Heart right ventricle (tissue), 16 donors: ENCODE data around the gene DPF3. TPM values are rescaled to one million over a fixed set of nuclear protein-coding genes. Genes with fewer than 3 reads are reported as not detected.
A peak's percentile ranks its signal among the peaks of the same experiment; 100 is the strongest.

Source experiments
- ATAC-seq, 8 donors: fragments of 200-7000 bp; cut with Tn5 transposase; one replicate each; pipeline ENCODE4 v1.9.1; 2020; ENCODE audit warnings: mild to moderate bottlenecking in 8 of 8, moderate library complexity in 8 of 8, moderate number of reproducible peaks in 1 of 8
- DNase-seq, 2 donors: peaks; one replicate each; pipeline ENCODE4 v3.0.0-alpha.2; 2020
- H3K27ac ChIP-seq, 10 donors: fragments of 200-600 bp; sonication (generic) in 2 of 10; one replicate each; pipeline versions ENCODE4 v1.5.0 to v1.8.0; 2020 to 2022; ENCODE audit warnings: mild to moderate bottlenecking in 3 of 10
- H3K27me3 ChIP-seq, 7 donors: fragments of 200-600 bp; one replicate each; pipeline ENCODE4 v1.8.0; 2021 to 2022; ENCODE audit warnings: mild to moderate bottlenecking in 2 of 7
- H3K36me3 ChIP-seq, 9 donors: fragments of 200-600 bp; sonication (generic) in 1 of 9; one replicate each; pipeline versions ENCODE4 v1.5.0 to v1.8.0; 2020 to 2022; ENCODE audit warnings: mild to moderate bottlenecking in 2 of 9
- H3K4me1 ChIP-seq, 9 donors: fragments of 200-600 bp; sonication (generic) in 1 of 9; one replicate each; pipeline versions ENCODE4 v1.5.0 to v1.8.0; 2020 to 2022; ENCODE audit warnings: mild to moderate bottlenecking in 4 of 9
- H3K4me3 ChIP-seq, 10 donors: fragments of 200-600 bp; sonication (generic) in 2 of 10; one replicate each; pipeline versions ENCODE4 v1.5.0 to v1.8.0; 2020 to 2022; ENCODE audit warnings: mild to moderate bottlenecking in 7 of 10, moderate library complexity in 2 of 10
- H3K9me3 ChIP-seq, 11 donors: fragments of 200-600 bp in 10 of 11; sonication (generic) in 2 of 11; one replicate each; pipeline versions ENCODE4 v1.5.0 to v1.8.0; 2013 to 2022; ENCODE audit warnings: mild to moderate bottlenecking in 2 of 11, control low read depth in 1 of 11, moderate library complexity in 1 of 11
- WGBS, 2 donors: extraction: QIAGEN DNeasy Blood & Tissue Kit; methylation state at CpG; one replicate each; pipeline ENCODE4 v1.1.7; 2013; ENCODE audit warnings: inconsistent platforms in 1 of 2; 5-methylcytosine and 5-hydroxymethylcytosine counted together
- intact Hi-C, 10 donors: fragments of 100-400 bp; cut with DNase I; formaldehyde crosslinking; loops; one replicate each; pipeline versions ENCODE4 v1.11.1 to v1.14.2; 2022
- polyA plus RNA-seq, 2 donors: library from polyadenylated mRNA; stranded (reverse); fragments of 200-250 nt; gene quantifications; one replicate each; pipeline ENCODE4 v1.2.3, GENCODE V29; 2013
- total RNA-seq, 10 donors: library from RNA; stranded (reverse); fragmentation: NEBNext Ultra II Directional in 3 of 10; extraction: Animal tissue kit (Norgen Biotek cat#: 25700) in 3 of 10; gene quantifications; one replicate each; pipeline versions ENCODE4 v1.2.1 to v1.2.4, GENCODE V29; 2021 to 2023
- TF ChIP-seq, protein P1 (sequence below), 9 donors: fragments of 200-600 bp; sonication (generic) in 2 of 9; IDR thresholded peaks; one replicate each; pipeline versions ENCODE4 v1.5.0 to v1.8.0; 2021 to 2022; ENCODE audit warnings: antibody characterized with exemption in 9 of 9, mild to moderate bottlenecking in 5 of 9, moderate library complexity in 1 of 9
- donor health status: Arrhythmogenic right ventricular cardiomyopathy.
- donor health status: ischemic (EF 13 %, LVEDD 7.1; RV severe dilation, severe dysfunction).
- donor health status: healthy with polysubstance abuse.
- donor health status: DM: no; HTN: yes; CAD: no.
- donor health status: DM: no; HTN: no; CAD: no.
- donor health status: ischemic (EF 25% LVEDD 6.9; RV normal size, moderate dysfunction).
- donor health status: ischemic (EF 25% LVEDD 5.7; RV mildly dilated, moderate dysfunction).
- donor health status: healthy.
- donor health status: DM: yes; HTN: yes; CAD: no.
- donor health status: Ischemic cardiomyopathy.
- donor health status: ischemic (EF 35%, LVEDD 5.7; RV mildly dilated, moderate dysfunction).
- donor health status: nonischemic (EF 11% LVEDD 7.7; RV severe dilation, severe dysfunction).
- donor health status: DM: yes; HTN: yes; CAD: no.
- donor health status: PGD.
- donor health status: ischemic (EF 29% LVEDD 5.4; RV normal size, mild dysfunction).
- donor health status: nonischemic (EF 23%, LVEDD 6.1; RV moderate dilation, normal function).

Gene DPF3
- total and polyA plus RNA-seq, 12 donors: 3.8 to 52.3 (median 35.6) TPM

DNA sequence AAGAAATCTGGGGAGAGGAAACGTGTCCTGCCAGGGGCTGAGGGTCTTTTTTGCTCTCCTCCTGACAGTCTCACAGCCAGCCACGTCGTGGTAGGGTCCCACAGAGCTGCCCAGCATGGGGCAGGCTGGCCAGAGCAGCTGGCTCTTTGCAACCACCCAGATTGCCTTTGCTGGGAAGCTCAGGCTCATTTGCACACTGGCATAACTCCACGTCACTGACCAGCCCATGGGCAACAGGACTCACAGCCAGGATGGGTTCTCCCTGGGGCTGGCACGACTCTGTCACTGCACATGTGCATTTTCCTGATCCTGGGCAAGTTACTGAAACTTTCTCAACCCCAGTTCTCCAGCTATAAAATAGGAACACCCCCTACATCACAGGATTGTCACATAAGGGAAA is 242.2 kb downstream of the DPF3 start:
- no peaks in the 10 kb centered on the region for H3K9me3 ChIP-seq
- 67 to 68% methylated on average over 5 of the region's 5 CpGs for WGBS, 2 donors
- no peaks in the 10 kb centered on the region for H3K27me3 ChIP-seq
- no peak overlapping the region for H3K4me3 ChIP-seq
- peaks cover 0 to 30% (median 17%) of the 10 kb centered on the region in 9 donors for H3K4me1 ChIP-seq
- DNase-seq (no peak), ATAC-seq (peak in 4 of 8 donors; percentile 16 to 34 (median 29))
- intact Hi-C loops: loop anchor here in 1 of 10 donors (10.0 kb wide), 1 partner anchor 107 kb away; no protein-coding TSS in a partner anchor
- no peaks in the 10 kb centered on the region for H3K36me3 ChIP-seq
- TF ChIP-seq, protein P1, sequence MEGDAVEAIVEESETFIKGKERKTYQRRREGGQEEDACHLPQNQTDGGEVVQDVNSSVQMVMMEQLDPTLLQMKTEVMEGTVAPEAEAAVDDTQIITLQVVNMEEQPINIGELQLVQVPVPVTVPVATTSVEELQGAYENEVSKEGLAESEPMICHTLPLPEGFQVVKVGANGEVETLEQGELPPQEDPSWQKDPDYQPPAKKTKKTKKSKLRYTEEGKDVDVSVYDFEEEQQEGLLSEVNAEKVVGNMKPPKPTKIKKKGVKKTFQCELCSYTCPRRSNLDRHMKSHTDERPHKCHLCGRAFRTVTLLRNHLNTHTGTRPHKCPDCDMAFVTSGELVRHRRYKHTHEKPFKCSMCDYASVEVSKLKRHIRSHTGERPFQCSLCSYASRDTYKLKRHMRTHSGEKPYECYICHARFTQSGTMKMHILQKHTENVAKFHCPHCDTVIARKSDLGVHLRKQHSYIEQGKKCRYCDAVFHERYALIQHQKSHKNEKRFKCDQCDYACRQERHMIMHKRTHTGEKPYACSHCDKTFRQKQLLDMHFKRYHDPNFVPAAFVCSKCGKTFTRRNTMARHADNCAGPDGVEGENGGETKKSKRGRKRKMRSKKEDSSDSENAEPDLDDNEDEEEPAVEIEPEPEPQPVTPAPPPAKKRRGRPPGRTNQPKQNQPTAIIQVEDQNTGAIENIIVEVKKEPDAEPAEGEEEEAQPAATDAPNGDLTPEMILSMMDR (IDR thresholded peaks at IDR 0.05): no peak
- H3K27ac ChIP-seq: no peak overlapping the region

DNA sequence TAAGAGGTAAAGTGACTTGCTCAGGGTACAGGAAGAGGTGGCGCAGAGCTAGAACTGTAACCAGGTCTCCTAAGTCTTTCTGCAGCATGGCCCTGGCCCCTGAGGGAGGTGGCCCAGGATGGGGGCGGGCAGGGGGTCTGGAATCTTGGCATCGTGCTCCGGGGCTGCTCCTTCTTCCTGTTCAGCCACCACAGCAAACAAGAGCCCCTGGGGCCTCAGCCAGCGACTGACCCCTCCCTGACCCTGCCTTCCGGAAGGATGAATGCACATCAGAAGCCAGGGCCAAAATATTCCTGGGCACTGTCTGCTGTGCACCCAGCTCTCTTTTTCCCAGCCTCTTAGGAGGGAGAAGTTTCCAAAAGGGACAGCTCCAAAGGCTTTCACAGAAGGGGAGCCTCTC is 242.8 kb downstream of the DPF3 start:
- WGBS, 2 donors: 19 to 23% methylated on average over 6 of the region's 6 CpGs
- H3K27me3 ChIP-seq: no peaks in the 10 kb centered on the region
- H3K4me1 ChIP-seq: peaks cover 0 to 30% (median 17%) of the 10 kb centered on the region in 9 donors
- H3K4me3 ChIP-seq: no peak overlapping the region
- no peak overlapping the region for H3K27ac ChIP-seq
- ATAC-seq (peak in 6 of 8 donors; percentile 26 to 57 (median 46)), DNase-seq (no peak)
- H3K9me3 ChIP-seq: no peaks in the 10 kb centered on the region
- intact Hi-C loops: loop anchor here in 1 of 10 donors (10.0 kb wide), 1 partner anchor 106 kb away; no protein-coding TSS in a partner anchor
- H3K36me3 ChIP-seq: no peaks in the 10 kb centered on the region
- TF ChIP-seq, protein P1 (IDR thresholded peaks at IDR 0.05): no peak

DNA sequence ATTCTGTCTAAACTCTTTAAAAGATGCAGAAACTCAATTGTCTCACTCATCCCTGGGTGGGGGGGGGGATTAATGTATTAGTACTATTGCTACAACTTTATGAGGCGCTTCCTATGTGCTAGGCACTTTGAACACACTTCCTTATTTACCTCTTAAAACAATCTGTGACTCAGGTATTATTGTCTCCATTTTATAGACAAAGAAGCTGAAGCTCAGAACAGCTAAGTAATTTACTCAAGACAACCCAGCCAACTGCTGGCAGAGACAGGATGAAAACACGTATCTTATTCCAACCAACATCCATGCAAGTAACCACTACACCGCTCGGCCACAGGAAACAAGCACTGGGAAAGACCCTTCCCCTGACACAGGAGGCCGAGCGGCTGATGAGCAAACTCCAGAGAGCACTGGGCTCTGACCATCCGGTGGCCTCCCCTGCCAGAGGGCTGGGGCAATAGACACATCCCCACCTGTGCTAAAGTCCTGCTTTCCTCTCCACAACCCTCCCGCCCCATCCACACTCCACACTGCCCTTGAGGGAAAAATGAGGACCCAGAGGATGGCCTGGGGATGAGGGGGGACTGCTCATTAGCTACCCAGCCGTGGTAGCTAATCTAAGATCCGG is 244.2 kb downstream of the DPF3 start:
- Histone ChIP-seq H3K4me1 (peaks cover 0 to 30% (median 17%) of the 10 kb centered on the region in 9 donors), H3K4me3 (no peak overlapping the region), H3K27ac (no peak overlapping the region), H3K36me3 (no peaks in the 10 kb centered on the region), H3K9me3 (no peaks in the 10 kb centered on the region), H3K27me3 (no peaks in the 10 kb centered on the region)
- TF ChIP-seq, protein P1 (IDR thresholded peaks at IDR 0.05): no peak
- intact Hi-C loops: loop anchor here in 1 of 10 donors (10.0 kb wide), 1 partner anchor 105 kb away; no protein-coding TSS in a partner anchor
- DNase-seq: no peak
- WGBS, 2 donors: 81 to 83% methylated on average over 10 of the region's 10 CpGs
- ATAC-seq: no peak

DNA sequence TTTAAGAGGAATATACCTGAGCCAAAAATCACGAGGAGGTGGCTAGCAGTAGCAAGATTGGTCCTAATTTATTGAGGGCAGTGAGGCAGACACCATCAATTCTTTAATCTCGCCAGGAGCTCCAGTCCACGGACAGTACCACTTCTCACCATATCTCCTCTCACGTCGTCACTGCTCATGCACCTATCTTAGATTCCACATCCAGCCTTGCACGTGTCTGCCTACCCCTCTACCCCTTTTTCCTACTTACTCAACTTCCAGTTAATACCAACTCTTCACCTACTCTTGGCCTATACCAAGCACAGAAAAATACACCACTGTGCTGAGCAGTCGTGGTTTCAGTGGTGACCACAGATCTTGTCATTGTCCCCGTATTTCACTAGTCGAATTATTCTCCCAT is 246.1 kb downstream of the DPF3 start:
- TF ChIP-seq, protein P1 (IDR thresholded peaks at IDR 0.05): no peak
- intact Hi-C loops: no loop called here
- no peak overlapping the region for H3K27ac ChIP-seq
- no peak overlapping the region for H3K4me3 ChIP-seq
- ATAC-seq (no peak), DNase-seq (no peak)
- WGBS, 2 donors: 76 to 82% methylated on average over 9 of the region's 9 CpGs
- peaks cover 0 to 42% (median 25%) of the 10 kb centered on the region in 9 donors for H3K4me1 ChIP-seq
- H3K36me3 ChIP-seq: no peaks in the 10 kb centered on the region
- no peaks in the 10 kb centered on the region for H3K9me3 ChIP-seq
- no peaks in the 10 kb centered on the region for H3K27me3 ChIP-seq
